Activated CD8-positive, alpha-beta memory T cell treated with anti-CD3 and anti-CD28 coated beads for 4 hours (primary cell): ENCODE data around the gene IRF2.
"Not testable (repeated sequence)": the region's sequence is repeated elsewhere in the genome, so short reads cannot be mapped to it uniquely, and the experiment has no call there.

Experiments
- DNase-seq, 2 donors: peaks; one replicate each; pipeline ENCODE4 v3.0.0-alpha.2; 2020; ENCODE audit warnings: low read depth in 2 of 2

The IRF2 gene

DNA sequence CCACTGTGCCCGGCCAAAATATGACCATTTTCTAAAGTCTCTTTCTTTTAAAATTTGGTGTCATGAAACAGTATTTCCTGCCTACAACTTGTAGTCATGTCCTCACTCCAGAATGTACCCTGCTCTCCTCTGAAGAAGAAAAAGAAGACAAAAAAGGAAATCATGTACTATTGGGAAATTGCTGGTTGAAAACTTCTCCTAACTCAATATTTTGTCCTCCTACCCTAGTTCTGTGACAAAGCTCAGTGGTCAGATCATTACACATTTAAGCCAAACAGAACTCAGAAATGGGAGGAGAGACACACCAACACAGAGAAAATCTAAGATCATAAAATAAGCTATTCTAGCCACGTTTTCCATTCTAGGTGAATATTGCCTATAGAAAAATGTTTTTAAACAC, 127.7 kb downstream of the IRF2 start:
- no peak for DNase-seq

DNA sequence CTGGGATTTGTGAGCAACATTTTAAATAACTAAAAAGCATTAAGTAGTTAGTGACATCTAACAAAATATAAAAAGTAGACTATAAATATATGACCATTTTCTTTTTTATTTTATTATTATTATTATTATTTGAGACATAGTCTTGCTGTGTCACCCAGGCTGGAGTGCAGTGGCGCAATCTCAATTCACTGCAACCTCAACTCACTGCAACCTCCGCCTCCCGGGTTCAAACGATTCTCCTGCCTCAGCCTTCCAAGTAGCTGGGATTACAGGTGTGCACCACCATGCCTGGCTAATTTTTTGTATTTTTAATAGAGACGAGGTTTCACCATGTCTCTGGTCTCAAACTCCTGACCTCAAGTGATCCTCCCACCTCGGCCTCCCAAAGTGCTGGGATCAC, 128.1 kb downstream of the IRF2 start:
- DNase-seq: not testable (repeated sequence)

DNA sequence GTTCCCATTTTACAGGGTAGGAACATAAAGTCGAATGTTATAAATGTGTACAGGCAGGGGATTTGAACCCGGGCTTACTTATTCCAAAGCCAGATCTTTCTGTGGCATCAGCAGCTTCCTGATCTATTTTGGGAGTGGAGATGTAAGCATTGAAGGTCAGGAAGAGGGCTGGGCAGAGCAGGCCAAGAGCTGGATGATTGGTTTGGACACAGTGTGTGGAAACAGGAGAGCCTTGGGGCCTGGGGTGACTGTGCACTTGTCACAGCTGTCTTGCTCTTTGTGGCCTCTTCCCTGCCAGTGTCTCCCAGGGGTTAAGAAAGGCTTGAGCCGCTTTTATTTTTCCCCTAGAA, 128.8 kb downstream of the IRF2 start:
- no peak for DNase-seq

DNA sequence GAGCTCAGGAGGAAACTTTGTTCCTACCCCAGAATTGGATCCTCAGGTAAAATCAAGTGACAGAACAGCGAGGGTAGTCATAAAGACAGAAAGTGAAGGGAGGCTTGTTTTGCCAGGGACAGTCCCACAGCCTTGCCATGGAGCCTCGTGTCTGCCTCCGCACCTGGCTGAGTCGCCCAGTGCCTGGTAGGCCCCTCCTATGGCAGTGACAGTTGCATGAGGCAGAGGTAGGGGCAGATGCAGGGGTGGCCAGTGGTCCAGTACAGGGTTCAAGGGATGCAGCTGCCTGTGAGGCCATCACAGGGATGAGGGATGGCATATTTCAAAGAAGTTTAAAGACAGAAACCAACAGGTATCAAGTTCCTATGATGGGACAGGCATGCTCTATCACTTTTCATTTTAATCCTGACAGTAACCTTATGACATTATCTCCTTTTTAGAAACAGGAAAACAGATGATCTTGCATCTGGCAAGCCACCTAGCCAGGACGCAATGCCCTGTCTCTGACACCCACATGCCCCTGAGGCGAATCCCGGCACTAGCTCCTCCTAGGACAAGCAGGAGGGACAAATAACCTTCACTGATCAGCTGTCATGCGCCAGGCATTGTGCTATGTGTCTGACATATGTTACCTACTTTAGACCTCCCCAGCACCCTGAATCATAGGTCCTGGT, 129.3 kb downstream of the IRF2 start:
- DNase-seq: no peak

DNA sequence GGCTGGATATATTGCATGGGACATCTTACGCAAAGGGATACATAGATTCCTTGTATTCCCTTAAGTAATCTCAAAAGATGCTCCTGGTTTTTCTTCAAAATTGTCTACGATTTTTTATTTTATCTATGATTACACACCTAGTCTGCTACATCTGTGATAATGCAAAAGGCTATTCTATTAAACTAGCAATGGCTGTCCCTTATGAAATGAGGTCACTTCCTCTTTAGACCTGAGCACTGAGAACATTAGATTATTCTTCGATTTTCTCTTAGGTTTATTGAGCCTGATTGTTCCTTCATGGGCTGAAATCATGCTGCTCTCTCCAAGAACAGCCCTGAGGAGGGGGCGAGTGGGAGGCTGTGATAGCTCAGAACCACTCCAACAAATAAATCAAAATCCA, 129.9 kb downstream of the IRF2 start:
- DNase-seq: no peak

DNA sequence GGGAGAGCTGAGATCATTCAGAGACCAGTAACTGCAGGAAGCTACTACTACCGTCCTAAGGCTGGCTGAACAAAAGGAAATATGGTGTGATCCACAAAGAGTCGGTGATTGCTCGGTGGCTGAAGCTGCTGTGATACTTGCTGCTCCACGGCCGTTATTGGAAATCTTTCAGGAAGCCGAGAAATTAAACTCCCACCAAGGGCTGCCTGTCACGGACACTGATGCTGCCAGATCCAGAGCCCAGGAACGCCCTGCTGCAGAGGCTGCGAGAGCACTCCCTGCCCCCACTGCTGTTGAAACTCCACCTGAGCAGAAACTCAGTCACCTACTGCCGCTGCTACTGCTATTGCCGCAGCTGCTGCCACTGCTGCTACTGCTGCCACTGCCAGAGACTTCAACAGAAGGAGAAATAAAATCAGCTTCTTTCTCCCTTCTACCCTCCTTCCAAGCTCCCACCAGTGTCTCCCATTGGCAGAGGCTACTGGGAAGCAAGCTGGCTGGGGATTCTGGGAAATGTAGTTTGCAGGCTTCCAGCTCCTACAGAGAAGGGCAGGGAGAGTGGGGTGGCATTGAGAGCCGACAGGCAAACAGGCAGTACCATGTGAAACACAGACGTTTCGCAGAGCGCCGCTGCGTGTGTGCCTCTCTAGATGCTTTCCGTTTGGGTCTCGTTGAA, 130.7 kb downstream of the IRF2 start:
- DNase-seq: no peak

DNA sequence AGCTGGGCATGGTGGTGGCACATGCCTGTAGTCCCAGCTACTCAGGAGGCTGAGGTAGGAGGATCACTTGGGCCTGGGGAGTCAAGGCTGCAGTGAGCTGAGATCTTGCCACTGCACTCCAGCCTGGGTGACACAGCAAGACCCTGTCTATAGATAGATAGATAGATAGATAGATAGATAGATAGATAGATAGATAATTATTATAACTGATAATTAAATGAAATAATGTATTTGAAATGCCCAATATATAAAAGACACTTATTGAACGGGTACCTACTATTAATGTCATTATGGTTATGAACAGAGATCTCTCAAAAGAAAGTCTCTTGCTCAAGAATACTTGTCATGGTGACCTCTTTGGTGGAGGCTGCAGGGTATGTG, 131.5 kb downstream of the IRF2 start:
- not testable (repeated sequence) for DNase-seq

DNA sequence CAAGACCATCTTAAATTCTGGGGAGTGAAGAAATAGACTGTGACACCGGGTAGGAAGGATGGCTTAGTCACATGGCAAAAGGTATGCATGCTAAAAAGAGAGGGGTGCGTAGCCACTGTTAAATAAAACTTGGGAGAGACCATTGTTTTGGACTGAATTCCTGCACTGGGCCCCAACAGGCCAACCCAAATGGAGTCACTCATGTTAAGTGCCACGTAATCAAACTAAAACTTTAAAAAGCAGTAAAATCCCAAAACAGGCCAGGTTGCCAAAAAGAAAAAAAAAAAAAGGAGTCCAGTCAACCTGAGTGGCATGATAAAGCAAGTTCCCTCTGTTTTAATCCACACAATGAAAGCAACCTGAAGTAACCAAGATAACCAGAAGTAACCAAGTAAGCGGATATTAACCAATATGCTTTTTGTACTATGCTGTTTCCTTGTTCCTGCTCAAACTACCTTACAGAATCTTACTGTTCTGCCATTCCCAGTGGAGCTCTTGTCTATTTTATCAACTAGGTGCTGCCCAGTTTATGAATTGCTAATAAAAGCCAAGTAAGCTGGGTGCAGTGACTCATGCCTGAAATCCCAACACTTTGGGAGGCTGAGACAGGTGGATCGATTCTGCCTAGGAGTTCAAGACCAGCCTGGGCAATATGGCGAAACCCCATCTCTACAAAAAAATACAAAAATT, 132.0 kb downstream of the IRF2 start:
- no peak for DNase-seq

DNA sequence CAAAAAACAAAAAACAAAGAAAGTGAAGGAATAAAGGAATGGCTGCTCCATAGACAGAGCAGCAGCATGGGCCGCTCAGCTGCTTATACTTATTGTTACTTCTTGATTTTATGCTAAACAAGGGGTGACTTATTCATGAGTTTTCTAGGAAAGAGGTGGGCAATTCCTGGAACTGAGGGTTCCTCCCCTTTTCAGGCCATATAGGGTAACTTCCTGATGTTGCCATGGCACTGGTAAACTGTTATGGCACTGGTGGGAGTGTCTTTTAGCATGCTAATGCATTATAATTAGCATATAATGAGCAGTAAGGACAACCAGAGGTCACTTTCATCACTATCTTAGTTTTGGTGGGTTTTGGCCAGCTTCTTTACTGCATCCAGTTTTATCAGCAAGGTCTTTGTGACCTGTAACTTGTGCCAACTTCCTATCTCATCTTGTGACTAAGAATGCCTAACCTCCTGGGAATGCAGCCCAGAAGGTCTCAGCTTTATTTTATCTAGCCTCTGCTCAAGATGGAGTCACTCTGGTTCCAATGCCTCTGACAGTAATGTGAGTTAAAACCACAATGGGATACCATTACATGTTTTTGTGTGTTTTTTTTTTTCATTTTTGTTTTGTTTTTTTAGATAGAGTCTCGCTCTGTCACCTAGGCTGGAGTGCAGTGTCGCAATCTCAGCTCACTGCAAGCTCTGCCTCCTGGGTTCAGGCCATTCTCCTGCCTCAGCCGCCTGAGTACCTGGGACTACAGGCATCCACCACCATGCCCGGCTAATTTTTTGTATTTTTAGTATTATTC, 134.8 kb downstream of the IRF2 start:
- not testable (repeated sequence) for DNase-seq

DNA sequence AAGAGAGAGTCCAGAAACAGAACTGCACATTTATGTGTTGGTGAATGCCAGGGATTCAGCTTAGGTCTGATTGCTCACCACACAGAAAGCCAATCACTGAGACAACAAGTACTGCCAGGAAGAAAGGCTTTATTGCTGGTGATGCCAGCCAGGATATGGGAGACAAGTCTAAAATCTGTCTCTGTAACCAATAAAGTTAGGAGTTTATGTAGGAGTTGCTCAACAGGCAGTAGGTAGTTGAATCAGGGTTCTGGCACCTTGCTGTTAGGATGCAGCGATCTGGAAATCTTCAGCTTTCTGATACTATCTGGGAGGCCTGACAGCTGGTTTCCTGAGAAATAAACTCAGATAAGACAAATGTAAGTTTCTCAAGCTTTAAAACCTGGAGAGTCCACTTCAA, 136.4 kb downstream of the IRF2 start:
- no peak for DNase-seq
